ENCODE data around the gene WDR82. TPM values are rescaled to one million over a fixed set of nuclear protein-coding genes. Genes with fewer than 3 reads are reported as not detected.

WDR82 gene
- total RNA-seq (52.6 TPM), polyA plus RNA-seq (ENCODE audit: insufficient read depth in 1 of 8, insufficient read length in 8 of 8, low replicate concordance in 1 of 8) (100 to 1,000 TPM in 2 of 8 donors, 10 to 100 TPM in 6; 74.2 to 103 (median 89.2) TPM)
- long read RNA-seq, donor 1, full-length matches to known transcripts: 9 of 9 reads
- long read RNA-seq, donor 1, partial matches to known transcripts: 0 of 9 reads
- long read RNA-seq, donor 1, other reads (novel, unspliced or antisense): 0 of 9 reads
- long read RNA-seq, donor 2, full-length matches to known transcripts: 2 of 2 reads
- long read RNA-seq, donor 2, partial matches to known transcripts: 0 of 2 reads
- long read RNA-seq, donor 2, other reads (novel, unspliced or antisense): 0 of 2 reads
- long read RNA-seq, donor 3, full-length matches to known transcripts: 16 of 16 reads
- long read RNA-seq, donor 3, partial matches to known transcripts: 0 of 16 reads
- long read RNA-seq, donor 3, other reads (novel, unspliced or antisense): 0 of 16 reads
- long read RNA-seq, donor 4, full-length matches to known transcripts: 16 of 16 reads
- long read RNA-seq, donor 4, partial matches to known transcripts: 0 of 16 reads
- long read RNA-seq, donor 4, other reads (novel, unspliced or antisense): 0 of 16 reads
- long read RNA-seq, donor 5, full-length matches to known transcripts: 37 of 42 reads
- long read RNA-seq, donor 5, partial matches to known transcripts: 5 of 42 reads
- long read RNA-seq, donor 5, other reads (novel, unspliced or antisense): 0 of 42 reads
- long read RNA-seq, donor 6, full-length matches to known transcripts: 21 of 21 reads
- long read RNA-seq, donor 6, partial matches to known transcripts: 0 of 21 reads
- long read RNA-seq, donor 6, other reads (novel, unspliced or antisense): 0 of 21 reads
- long read RNA-seq, donor 7, full-length matches to known transcripts: 24 of 24 reads
- long read RNA-seq, donor 7, partial matches to known transcripts: 0 of 24 reads
- long read RNA-seq, donor 7, other reads (novel, unspliced or antisense): 0 of 24 reads
- long read RNA-seq, donor 8, full-length matches to known transcripts: 10 of 10 reads
- long read RNA-seq, donor 8, partial matches to known transcripts: 0 of 10 reads
- long read RNA-seq, donor 8, other reads (novel, unspliced or antisense): 0 of 10 reads
- long read RNA-seq, donor 9, full-length matches to known transcripts: 11 of 11 reads
- long read RNA-seq, donor 9, partial matches to known transcripts: 0 of 11 reads
- long read RNA-seq, donor 9, other reads (novel, unspliced or antisense): 0 of 11 reads
- long read RNA-seq, donor 10, full-length matches to known transcripts: 23 of 28 reads
- long read RNA-seq, donor 10, partial matches to known transcripts: 5 of 28 reads
- long read RNA-seq, donor 10, other reads (novel, unspliced or antisense): 0 of 28 reads
- long read RNA-seq, donor 11, full-length matches to known transcripts: 13 of 13 reads
- long read RNA-seq, donor 11, partial matches to known transcripts: 0 of 13 reads
- long read RNA-seq, donor 11, other reads (novel, unspliced or antisense): 0 of 13 reads

- no peaks in the 10 kb centered on the region for H3K9me3 ChIP-seq (replicated peaks; ENCODE audit: control insufficient read depth, low read depth, low read length)
- under 1% methylated on average over 52 of the region's 58 CpGs for WGBS (ENCODE audit: insufficient coverage)
- peaks cover 15% of the 10 kb centered on the region for H3K36me3 ChIP-seq (ENCODE audit: control insufficient read depth, insufficient read depth, low read length)
- H3K27ac ChIP-seq (ENCODE audit: low read length): peak within 1 kb of the TSS; percentile 96
- peaks cover 31% of the 10 kb centered on the region for H3K4me1 ChIP-seq (ENCODE audit: control insufficient read depth, insufficient read depth, low read length)
- H3K4me3 ChIP-seq (ENCODE audit: low read length): peak within 1 kb of the TSS; percentile 74
- no peaks in the 10 kb centered on the region for H3K27me3 ChIP-seq (ENCODE audit: control insufficient read depth, insufficient read depth, low read length)
- peak; percentile 98 for DNase-seq
Observed at GRCh38 chr3:52278510-52279069, at the start of gene WDR82. TSS of gene WDR82 (minus strand) at chr3:52278649. CDS start at chr3:52278361, 288 bp downstream.

GRCh38 chr3:52327486-52328290 lies 49.2 kb upstream of the WDR82 start:
- WGBS (ENCODE audit: insufficient coverage): 66% methylated on average over 5 of the region's 5 CpGs
- Histone ChIP-seq H3K4me1 (ENCODE audit: control insufficient read depth, insufficient read depth, low read length) (no peaks in the 10 kb centered on the region), H3K4me3 (ENCODE audit: low read length) (no peak overlapping the region), H3K27ac (ENCODE audit: low read length) (no peak overlapping the region), H3K27me3 (ENCODE audit: control insufficient read depth, insufficient read depth, low read length) (no peaks in the 10 kb centered on the region), H3K36me3 (ENCODE audit: control insufficient read depth, insufficient read depth, low read length) (peaks cover 8% of the 10 kb centered on the region), H3K9me3 (replicated peaks; ENCODE audit: control insufficient read depth, low read depth, low read length) (no peaks in the 10 kb centered on the region)
- DNase-seq: no peak

GRCh38 chr3:52326976-52327375 lies 48.5 kb upstream of the WDR82 start:
- no peak for DNase-seq
- H3K4me3 ChIP-seq (ENCODE audit: low read length): no peak overlapping the region
- 89% methylated on average over 3 of the region's 6 CpGs for WGBS (ENCODE audit: insufficient coverage)

GRCh38 chr3:52325686-52326085 lies 47.2 kb upstream of the WDR82 start:
- Histone ChIP-seq H3K4me1 (ENCODE audit: control insufficient read depth, insufficient read depth, low read length) (no peaks in the 10 kb centered on the region), H3K36me3 (ENCODE audit: control insufficient read depth, insufficient read depth, low read length) (no peaks in the 10 kb centered on the region), H3K4me3 (ENCODE audit: low read length) (no peak overlapping the region), H3K9me3 (replicated peaks; ENCODE audit: control insufficient read depth, low read depth, low read length) (no peaks in the 10 kb centered on the region), H3K27me3 (ENCODE audit: control insufficient read depth, insufficient read depth, low read length) (no peaks in the 10 kb centered on the region), H3K27ac (ENCODE audit: low read length) (no peak overlapping the region)
- DNase-seq: no peak

More at GRCh38 chr3:52326976-52327375, 48.5 kb upstream of the WDR82 start:
- peaks cover 6% of the 10 kb centered on the region for H3K36me3 ChIP-seq (ENCODE audit: control insufficient read depth, insufficient read depth, low read length)
- no peaks in the 10 kb centered on the region for H3K9me3 ChIP-seq (replicated peaks; ENCODE audit: control insufficient read depth, low read depth, low read length)
- no peaks in the 10 kb centered on the region for H3K4me1 ChIP-seq (ENCODE audit: control insufficient read depth, insufficient read depth, low read length)
- H3K27ac ChIP-seq (ENCODE audit: low read length): no peak overlapping the region
- H3K27me3 ChIP-seq (ENCODE audit: control insufficient read depth, insufficient read depth, low read length): no peaks in the 10 kb centered on the region

- no peak overlapping the region for H3K27ac ChIP-seq (ENCODE audit: low read length)
- WGBS (ENCODE audit: insufficient coverage): 95% methylated on average over 9 of the region's 9 CpGs
- H3K27me3 ChIP-seq (ENCODE audit: control insufficient read depth, insufficient read depth, low read length): no peaks in the 10 kb centered on the region
- no peaks in the 10 kb centered on the region for H3K9me3 ChIP-seq (replicated peaks; ENCODE audit: control insufficient read depth, low read depth, low read length)
- H3K4me1 ChIP-seq (ENCODE audit: control insufficient read depth, insufficient read depth, low read length): no peaks in the 10 kb centered on the region
- H3K36me3 ChIP-seq (ENCODE audit: control insufficient read depth, insufficient read depth, low read length): no peaks in the 10 kb centered on the region
- DNase-seq: no peak
- H3K4me3 ChIP-seq (ENCODE audit: low read length): no peak overlapping the region
Observed at GRCh38 chr3:52324676-52325075, 46.2 kb upstream of the WDR82 start.

GRCh38 chr3:52323526-52324295 lies 45.3 kb upstream of the WDR82 start:
- no peak for DNase-seq
- Histone ChIP-seq H3K4me1 (ENCODE audit: control insufficient read depth, insufficient read depth, low read length) (peaks cover 1% of the 10 kb centered on the region), H3K4me3 (ENCODE audit: low read length) (no peak overlapping the region), H3K27me3 (ENCODE audit: control insufficient read depth, insufficient read depth, low read length) (peaks cover 2% of the 10 kb centered on the region), H3K27ac (ENCODE audit: low read length) (no peak overlapping the region), H3K9me3 (replicated peaks; ENCODE audit: control insufficient read depth, low read depth, low read length) (no peaks in the 10 kb centered on the region), H3K36me3 (ENCODE audit: control insufficient read depth, insufficient read depth, low read length) (no peaks in the 10 kb centered on the region)
- 74% methylated on average over 11 of the region's 11 CpGs for WGBS (ENCODE audit: insufficient coverage)

GRCh38 chr3:52322466-52322865 lies 44.0 kb upstream of the WDR82 start:
- H3K9me3 ChIP-seq (replicated peaks; ENCODE audit: control insufficient read depth, low read depth, low read length): no peaks in the 10 kb centered on the region
- peaks cover 14% of the 10 kb centered on the region for H3K4me1 ChIP-seq (ENCODE audit: control insufficient read depth, insufficient read depth, low read length)
- DNase-seq: no peak
- H3K4me3 ChIP-seq (ENCODE audit: low read length): no peak overlapping the region
- H3K27me3 ChIP-seq (ENCODE audit: control insufficient read depth, insufficient read depth, low read length): peaks cover 11% of the 10 kb centered on the region
- H3K36me3 ChIP-seq (ENCODE audit: control insufficient read depth, insufficient read depth, low read length): no peaks in the 10 kb centered on the region
- WGBS (ENCODE audit: insufficient coverage): 89% methylated on average over 7 of the region's 7 CpGs
- H3K27ac ChIP-seq (ENCODE audit: low read length): no peak overlapping the region

- Histone ChIP-seq H3K27ac (ENCODE audit: low read length) (no peak overlapping the region), H3K4me1 (ENCODE audit: control insufficient read depth, insufficient read depth, low read length) (peaks cover 18% of the 10 kb centered on the region), H3K4me3 (ENCODE audit: low read length) (no peak overlapping the region), H3K9me3 (replicated peaks; ENCODE audit: control insufficient read depth, low read depth, low read length) (no peaks in the 10 kb centered on the region), H3K27me3 (ENCODE audit: control insufficient read depth, insufficient read depth, low read length) (peaks cover 11% of the 10 kb centered on the region), H3K36me3 (ENCODE audit: control insufficient read depth, insufficient read depth, low read length) (no peaks in the 10 kb centered on the region)
- DNase-seq: no peak
- 42% methylated on average over 3 of the region's 5 CpGs for WGBS (ENCODE audit: insufficient coverage)
Observed at GRCh38 chr3:52321481-52321880, 43.0 kb upstream of the WDR82 start.
